Thyroid gland (tissue), 4 donors: ENCODE data around the gene CYSLTR1. TPM values are rescaled to one million over a fixed set of nuclear protein-coding genes. Genes with fewer than 3 reads are reported as not detected.

Source experiments
- DNase-seq, 2 donors: peaks; one replicate each; pipeline ENCODE4 v3.0.0-alpha.2; 2019
- H3K27ac ChIP-seq, 3 donors: fragments of 200-600 bp; sonication (generic); 1 replicate in 2 of 3; 2 replicates in 1 of 3; pipeline ENCODE4 v1.5.1; 2016 to 2019; ENCODE audit warnings: mild to moderate bottlenecking in 1 of 3, moderate library complexity in 1 of 3
- H3K27me3 ChIP-seq: fragments of 200-600 bp; sonication (generic); one replicate; pipeline ENCODE4 v1.5.1; 2019
- H3K36me3 ChIP-seq, 2 donors: fragments of 200-600 bp; sonication (generic); one replicate each; pipeline ENCODE4 v1.5.1; 2016 to 2019
- H3K4me1 ChIP-seq, 2 donors: fragments of 200-600 bp; sonication (generic); one replicate each; pipeline ENCODE4 v1.5.1; 2017 to 2019
- H3K4me3 ChIP-seq, 3 donors: fragments of 200-600 bp; sonication (generic); replicated peaks in 1 of 3; 1 replicate in 2 of 3; 2 replicates in 1 of 3; pipeline ENCODE4 v1.5.1; 2016; ENCODE audit warnings: mild to moderate bottlenecking in 1 of 3
- H3K9me3 ChIP-seq: fragments of 200-600 bp; sonication (generic); one replicate; pipeline ENCODE4 v1.5.1; 2017
- CTCF ChIP-seq, 6 experiments: fragments of 200-600 bp in 3 of 6; fragments of 450-650 bp in 3 of 6; sonication (generic) in 3 of 6; IDR thresholded peaks; one replicate each; pipeline ENCODE4 v1.5.1; 2016 to 2019; ENCODE audit warnings: antibody characterized with exemption in 6 of 6, mild to moderate bottlenecking in 2 of 6, inconsistent platforms in 1 of 6, moderate library complexity in 1 of 6
- POLR2A ChIP-seq, 2 donors: fragments of 450-650 bp; IDR thresholded peaks; one replicate each; pipeline ENCODE4 v1.6.1; 2017; ENCODE audit warnings: antibody characterized with exemption in 2 of 2, mild to moderate bottlenecking in 2 of 2, moderate library complexity in 1 of 2
- WGBS, 2 donors: methylation state at CpG; one replicate each; pipeline ENCODE4 v1.1.5; 2017; 5-methylcytosine and 5-hydroxymethylcytosine counted together
- intact Hi-C: fragments of 100-400 bp; cut with DNase I; formaldehyde crosslinking; loops from one replicate; pipeline ENCODE4 v1.15.1; 2023
- total RNA-seq, 4 donors: library from RNA; depleted of rRNA; stranded (reverse); fragments of >200 nt; gene quantifications; one replicate each; pipeline ENCODE4 v1.2.3, GENCODE V29; 2016

The CYSLTR1 gene
- total RNA-seq, 4 donors from 2014 or later = 1.2 to 6.3 (median 2.5) TPM

- H3K27ac ChIP-seq = no peak overlapping the region
- intact Hi-C loops = no loop called here
- DNase-seq = no peak
- H3K4me3 ChIP-seq = no peak overlapping the region
- H3K36me3 ChIP-seq = no peaks in the 10 kb centered on the region
- no peaks in the 10 kb centered on the region for H3K27me3 ChIP-seq
- no peak for TF ChIP-seq CTCF (IDR thresholded peaks at IDR 0.05)
- TF ChIP-seq POLR2A (IDR thresholded peaks at IDR 0.05) = no peak
- H3K9me3 ChIP-seq = no peaks in the 10 kb centered on the region
- H3K4me1 ChIP-seq = no peaks in the 10 kb centered on the region
- 62 to 75% methylated on average over 2 of the region's 2 CpGs for WGBS, 2 donors
Measured at GRCh38 chrX:78326401-78326800, 1.0 kb downstream of the CYSLTR1 start.

DNA sequence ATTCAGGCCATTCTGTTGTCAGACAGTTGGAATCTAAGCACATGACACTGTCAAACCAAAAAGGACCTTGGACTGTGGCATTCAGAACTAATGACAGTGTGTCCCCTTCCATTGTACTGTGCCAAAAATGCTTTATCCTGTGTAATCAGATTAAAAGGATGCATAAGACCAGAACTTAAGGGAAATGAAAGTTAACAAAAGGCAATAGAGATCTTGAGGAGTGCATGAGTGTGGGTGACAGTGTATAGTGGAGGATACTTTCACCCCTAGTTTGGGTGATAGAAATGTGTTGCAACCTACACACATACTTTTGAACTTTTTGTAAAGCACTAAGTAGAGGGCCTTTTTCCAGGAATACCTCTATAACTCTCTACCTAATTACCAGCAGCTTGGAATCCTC lies 4.5 kb downstream of the CYSLTR1 start:
- Histone ChIP-seq H3K9me3 (no peaks in the 10 kb centered on the region), H3K36me3 (no peaks in the 10 kb centered on the region), H3K27me3 (no peaks in the 10 kb centered on the region), H3K4me1 (no peaks in the 10 kb centered on the region), H3K4me3 (no peak overlapping the region), H3K27ac (no peak overlapping the region)
- TF ChIP-seq CTCF (IDR thresholded peaks at IDR 0.05) (no peak), POLR2A (IDR thresholded peaks at IDR 0.05) (no peak)
- intact Hi-C loops = no loop called here
- no peak for DNase-seq

DNA sequence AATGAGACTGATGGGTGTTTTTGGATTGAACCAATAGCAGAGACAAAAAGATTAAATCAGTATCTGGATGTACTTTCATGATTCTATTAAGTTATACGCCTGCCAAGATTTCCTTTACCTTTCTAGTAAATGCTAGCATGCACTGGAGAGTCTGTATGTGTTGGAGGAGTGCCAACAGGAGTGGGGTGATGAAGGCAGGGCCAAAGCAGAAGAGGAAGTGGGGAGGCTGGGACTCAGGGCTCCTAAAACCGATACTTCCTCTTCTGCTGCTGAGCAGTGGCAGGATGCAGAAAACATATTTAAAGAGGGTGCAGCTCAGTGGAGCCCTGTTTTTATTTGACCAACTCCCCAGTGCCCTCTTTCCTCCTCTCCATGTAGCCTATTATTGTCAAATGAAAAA lies 5.6 kb downstream of the CYSLTR1 start:
- Histone ChIP-seq H3K4me1 (no peaks in the 10 kb centered on the region), H3K4me3 (no peak overlapping the region), H3K27me3 (no peaks in the 10 kb centered on the region), H3K27ac (no peak overlapping the region), H3K9me3 (no peaks in the 10 kb centered on the region), H3K36me3 (no peaks in the 10 kb centered on the region)
- TF ChIP-seq CTCF (IDR thresholded peaks at IDR 0.05) = no peak
- no peak for TF ChIP-seq POLR2A (IDR thresholded peaks at IDR 0.05)
- intact Hi-C loops = no loop called here
- WGBS, 2 donors = 24 to 30% methylated on average over 2 of the region's 2 CpGs
- peak in 1 of 2 donors; percentile 3 for DNase-seq

GRCh38 chrX:78316265-78316664 lies 11.1 kb downstream of the CYSLTR1 start:
- 78 to 80% methylated on average over 1 to 2 of the region's 2 CpGs for WGBS, 2 donors
- Histone ChIP-seq H3K27ac (no peak overlapping the region), H3K9me3 (no peaks in the 10 kb centered on the region), H3K36me3 (no peaks in the 10 kb centered on the region), H3K27me3 (no peaks in the 10 kb centered on the region), H3K4me3 (no peak overlapping the region), H3K4me1 (no peaks in the 10 kb centered on the region)
- DNase-seq = no peak
- intact Hi-C loops = no loop called here
- TF ChIP-seq CTCF (IDR thresholded peaks at IDR 0.05) (no peak), POLR2A (IDR thresholded peaks at IDR 0.05) (no peak)

GRCh38 chrX:78315745-78316144 lies 11.7 kb downstream of the CYSLTR1 start:
- H3K9me3 ChIP-seq = no peaks in the 10 kb centered on the region
- TF ChIP-seq CTCF (IDR thresholded peaks at IDR 0.05) = no peak
- TF ChIP-seq POLR2A (IDR thresholded peaks at IDR 0.05) = no peak
- H3K4me3 ChIP-seq = no peak overlapping the region
- no peaks in the 10 kb centered on the region for H3K27me3 ChIP-seq
- no peak overlapping the region for H3K27ac ChIP-seq
- 20 to 100% methylated on average over 1 of the region's 2 CpGs for WGBS, 2 donors
- no peak for DNase-seq
- no peaks in the 10 kb centered on the region for H3K36me3 ChIP-seq
- intact Hi-C loops = no loop called here
- H3K4me1 ChIP-seq = no peaks in the 10 kb centered on the region
